SU-DHL-6 (cell line): Measurements from ENCODE around the gene TMEM218.

Experiments used
- H2AFZ ChIP-seq: fragments of 200-600 bp; sonication (generic); 2 replicates; pipeline ENCODE4 v1.6.1; 2014; ENCODE audit warnings: low read depth, mild to moderate bottlenecking, moderate library complexity, mixed read lengths, antibody characterized with exemption, low read length; ENCODE audit not compliant: severe bottlenecking
- H3F3A ChIP-seq: fragments of 200-600 bp; shearing (Covaris generic); 2 replicates; pipeline ENCODE4 v1.6.0; 2016; ENCODE audit warnings: antibody characterized with exemption, mild to moderate bottlenecking; ENCODE audit not compliant: insufficient read depth
- H3K27ac ChIP-seq: fragments of 200-600 bp; sonication (generic); 2 replicates; pipeline ENCODE4 v1.5.1; 2016; ENCODE audit warnings: low read depth, mild to moderate bottlenecking, low read length, moderate library complexity, mixed read lengths
- H3K27me3 ChIP-seq: fragments of 200-600 bp; sonication (generic), shearing (Covaris generic); 2 replicates; pipeline ENCODE4 v1.6.0; 2014; ENCODE audit warnings: mild to moderate bottlenecking, low read length
- H3K36me3 ChIP-seq: fragments of 200-600 bp; sonication (generic); 2 replicates; pipeline ENCODE4 v1.6.1; 2014; ENCODE audit warnings: mild to moderate bottlenecking, low read length, mixed read lengths
- H3K4me2 ChIP-seq: fragments of 300-600, 200-600 bp; shearing (Covaris generic), sonication (generic); 2 replicates; pipeline ENCODE4 v1.6.0; 2014; ENCODE audit warnings: low read length, low read depth, mild to moderate bottlenecking; ENCODE audit not compliant: poor library complexity, severe bottlenecking
- H3K4me3 ChIP-seq: fragments of 200-600 bp; sonication (generic); 2 replicates; pipeline ENCODE4 v1.5.1; 2014; ENCODE audit warnings: antibody characterized with exemption, low read length, mild to moderate bottlenecking, mixed read lengths; ENCODE audit not compliant: insufficient read depth, poor library complexity, severe bottlenecking
- H3K79me2 ChIP-seq: fragments of 200-600 bp; sonication (generic); 2 replicates; pipeline ENCODE4 v1.6.1; 2014; ENCODE audit warnings: mild to moderate bottlenecking, low read length, moderate library complexity; ENCODE audit not compliant: insufficient read depth
- H3K9ac ChIP-seq: fragments of 200-600 bp; sonication (generic); 2 replicates; pipeline ENCODE4 v1.7.0; 2014; ENCODE audit warnings: mild to moderate bottlenecking, low read length
- H3K9me2 ChIP-seq: fragments of 200-600 bp; sonication (generic); replicated peaks from 2 replicates; pipeline ENCODE4 v1.6.1; 2014; ENCODE audit warnings: low read length; ENCODE audit not compliant: insufficient read depth
- H3K9me3 ChIP-seq: fragments of 200-600 bp; sonication (generic); 2 replicates; pipeline ENCODE4 v1.6.1; 2014; ENCODE audit warnings: low read length, mixed read lengths; ENCODE audit not compliant: insufficient read depth
- H4K20me1 ChIP-seq: fragments of 200-600 bp; sonication (generic); 2 replicates; pipeline ENCODE4 v1.6.1; 2014; ENCODE audit warnings: low read depth, mild to moderate bottlenecking, antibody characterized with exemption, low read length, moderate library complexity, mixed read lengths
- CTCF ChIP-seq: fragments of 200-600 bp; sonication (generic); IDR thresholded peaks from one replicate; pipeline ENCODE4 v1.5.1; 2017; ENCODE audit warnings: antibody characterized with exemption, mild to moderate bottlenecking, low read length, moderate library complexity; ENCODE audit not compliant: insufficient read depth, poor library complexity, severe bottlenecking
- EZH2phosphoT487 ChIP-seq: fragments of 200-600 bp; sonication (generic), shearing (Covaris generic); conservative IDR thresholded peaks from 2 replicates; pipeline ENCODE4 v1.6.1; 2018; ENCODE audit warnings: mild to moderate bottlenecking, antibody characterized with exemption, low read length, moderate library complexity, mixed read lengths

Gene TMEM218

DNA sequence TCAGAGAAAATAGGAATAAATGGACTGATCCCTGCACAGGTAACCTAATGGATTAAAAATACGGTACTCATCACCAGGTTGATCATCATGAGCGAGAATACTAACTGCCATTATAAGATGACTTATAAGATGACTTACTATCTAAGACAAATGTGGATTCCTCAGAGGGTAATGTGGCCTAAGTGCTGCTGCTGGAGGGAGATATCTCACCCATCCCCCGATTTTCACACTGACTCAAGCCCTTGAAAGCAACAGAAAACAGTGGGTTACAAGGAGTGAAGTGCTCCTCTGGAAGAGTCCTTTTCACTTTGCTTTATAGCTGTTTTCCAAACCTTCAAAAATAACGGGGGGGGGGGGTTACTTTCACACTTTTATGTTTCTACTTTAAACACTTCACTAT lies 920 bp downstream of the TMEM218 start:
- Histone ChIP-seq H3K4me2 (peak overlapping the region; percentile 84), H3K9me2 (no peaks in the 10 kb centered on the region), H3K27ac (no peak overlapping the region), H3K9ac (peak overlapping the region; percentile 71), H4K20me1 (no peaks in the 10 kb centered on the region), H2AFZ (no peak overlapping the region), H3K4me3 (peak overlapping the region; percentile 84), H3K79me2 (peaks cover 12% of the 10 kb centered on the region; the same call in 1 of the 2 replicates), H3K27me3 (no peaks in the 10 kb centered on the region), H3K36me3 (0 out of 2 replicates have a peak, but pooled peaks cover 2% of the 10 kb centered on the region), H3K9me3 (no peaks in the 10 kb centered on the region), H3F3A (peaks cover 2% of the 10 kb centered on the region)
- TF ChIP-seq EZH2phosphoT487: no peak
- no peak for TF ChIP-seq CTCF

DNA sequence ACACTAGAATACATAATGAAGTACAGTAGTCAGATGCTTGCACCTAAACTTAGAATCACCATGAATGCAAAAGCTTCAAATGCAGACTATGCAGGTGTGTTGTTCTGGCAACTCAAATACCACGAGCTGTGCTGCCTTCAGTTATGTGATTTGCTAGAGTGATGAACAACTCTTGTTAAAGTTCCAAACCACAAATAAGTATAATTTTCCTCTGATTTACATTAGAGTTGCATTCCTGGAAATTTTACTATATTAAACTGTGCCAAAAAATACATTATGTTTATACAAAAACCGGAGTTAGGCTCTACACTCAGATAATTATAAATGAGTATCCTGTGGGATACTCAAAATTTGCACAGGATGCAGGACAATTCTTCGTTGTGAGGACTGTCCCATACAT lies 3.0 kb downstream of the TMEM218 start:
- Histone ChIP-seq H3F3A (peaks cover 2% of the 10 kb centered on the region), H3K27ac (no peak overlapping the region), H3K36me3 (0 out of 2 replicates have a peak, but pooled peaks cover 2% of the 10 kb centered on the region), H2AFZ (no peak overlapping the region), H4K20me1 (no peaks in the 10 kb centered on the region), H3K9me2 (no peaks in the 10 kb centered on the region), H3K4me2 (no peak overlapping the region), H3K9ac (no peak overlapping the region), H3K79me2 (peaks cover 12% of the 10 kb centered on the region; the same call in 1 of the 2 replicates), H3K27me3 (no peaks in the 10 kb centered on the region), H3K4me3 (no peak overlapping the region), H3K9me3 (no peaks in the 10 kb centered on the region)
- TF ChIP-seq EZH2phosphoT487: no peak
- no peak for TF ChIP-seq CTCF

- Histone ChIP-seq H4K20me1 (no peaks in the 10 kb centered on the region), H3K9ac (no peak overlapping the region), H2AFZ (no peak overlapping the region), H3K36me3 (0 out of 2 replicates have a peak, but pooled peaks cover 2% of the 10 kb centered on the region), H3K9me3 (no peaks in the 10 kb centered on the region), H3K79me2 (peaks cover 9% of the 10 kb centered on the region; the same call in 1 of the 2 replicates), H3K9me2 (no peaks in the 10 kb centered on the region), H3K27ac (no peak overlapping the region), H3K4me2 (no peak overlapping the region), H3K4me3 (no peak overlapping the region), H3F3A (no peaks in the 10 kb centered on the region; the same call in 1 of the 2 replicates), H3K27me3 (no peaks in the 10 kb centered on the region)
- TF ChIP-seq CTCF (no peak), EZH2phosphoT487 (no peak)
Measured at GRCh38 chr11:125105926-125106325, 5.5 kb downstream of the TMEM218 start.
